ENCODE measurements around the gene APBA3. TPM values are rescaled to one million over a fixed set of nuclear protein-coding genes. Genes with fewer than 3 reads are reported as not detected.

APBA3 gene
- total and polyA plus RNA-seq, 4 donors: 16.5 to 38.0 (median 22.6) TPM

DNA sequence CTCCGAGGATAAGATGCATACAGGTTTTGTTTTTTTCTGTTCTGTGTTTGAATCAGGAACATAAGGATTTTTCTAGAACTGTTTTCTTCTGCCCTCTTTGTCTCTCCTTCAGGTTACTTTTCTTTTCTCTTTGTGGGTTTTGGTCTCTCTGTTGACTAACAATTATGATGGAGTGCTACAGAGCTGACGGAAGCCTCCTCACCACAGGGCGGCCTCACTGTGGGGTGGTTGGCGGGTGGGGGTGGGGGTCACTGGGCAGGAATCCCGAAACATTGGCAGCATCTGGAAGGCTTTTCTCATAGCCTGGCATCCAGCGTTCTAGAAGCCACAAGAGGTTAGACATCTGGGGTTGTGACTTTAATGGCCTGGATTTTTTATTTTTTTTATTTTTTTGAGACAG is 36.6 kb upstream of the APBA3 start:
- Histone ChIP-seq H3K9me3 (ENCODE audit: control insufficient read depth in 4 of 4, insufficient read depth in 3 of 4, low read length in 3 of 4) (peaks cover 0 to 4% (median 1%) of the 10 kb centered on the region in 4 donors), H3K4me1 (ENCODE audit: control insufficient read depth in 5 of 5, insufficient read depth in 5 of 5, low read length in 5 of 5) (peaks cover 0 to 10% (median 3%) of the 10 kb centered on the region in 5 donors), H3K9ac (ENCODE audit: insufficient read depth in 1 of 2, low read length in 2 of 2) (no peak overlapping the region), H3K27ac (ENCODE audit: low read depth in 1 of 2, low read length in 1 of 2) (no peak overlapping the region), H3K27me3 (ENCODE audit: control insufficient read depth in 3 of 3, insufficient read depth in 3 of 3, low read length in 2 of 3) (peaks cover 0 to 27% (median 23%) of the 10 kb centered on the region in 3 donors), H3K36me3 (ENCODE audit: control insufficient read depth in 4 of 4, insufficient read depth in 4 of 4, low read length in 4 of 4) (no peaks in the 10 kb centered on the region), H3K4me3 (no peak overlapping the region)
- TF ChIP-seq, protein P1, sequence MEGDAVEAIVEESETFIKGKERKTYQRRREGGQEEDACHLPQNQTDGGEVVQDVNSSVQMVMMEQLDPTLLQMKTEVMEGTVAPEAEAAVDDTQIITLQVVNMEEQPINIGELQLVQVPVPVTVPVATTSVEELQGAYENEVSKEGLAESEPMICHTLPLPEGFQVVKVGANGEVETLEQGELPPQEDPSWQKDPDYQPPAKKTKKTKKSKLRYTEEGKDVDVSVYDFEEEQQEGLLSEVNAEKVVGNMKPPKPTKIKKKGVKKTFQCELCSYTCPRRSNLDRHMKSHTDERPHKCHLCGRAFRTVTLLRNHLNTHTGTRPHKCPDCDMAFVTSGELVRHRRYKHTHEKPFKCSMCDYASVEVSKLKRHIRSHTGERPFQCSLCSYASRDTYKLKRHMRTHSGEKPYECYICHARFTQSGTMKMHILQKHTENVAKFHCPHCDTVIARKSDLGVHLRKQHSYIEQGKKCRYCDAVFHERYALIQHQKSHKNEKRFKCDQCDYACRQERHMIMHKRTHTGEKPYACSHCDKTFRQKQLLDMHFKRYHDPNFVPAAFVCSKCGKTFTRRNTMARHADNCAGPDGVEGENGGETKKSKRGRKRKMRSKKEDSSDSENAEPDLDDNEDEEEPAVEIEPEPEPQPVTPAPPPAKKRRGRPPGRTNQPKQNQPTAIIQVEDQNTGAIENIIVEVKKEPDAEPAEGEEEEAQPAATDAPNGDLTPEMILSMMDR (IDR thresholded peaks at IDR 0.05; ENCODE audit: control extremely low read depth, extremely low read depth): no peak
- WGBS, 2 donors: 32 to 45% methylated on average over 6 of the region's 6 CpGs
- ATAC-seq (ENCODE audit: insufficient read depth, low FRiP score) (no peak), DNase-seq (no peak)

GRCh38 chr19:3796358-3796757 is 34.9 kb upstream of the APBA3 start:
- H3K4me3 ChIP-seq: no peak overlapping the region
- no peak overlapping the region for H3K27ac ChIP-seq (ENCODE audit: low read depth in 1 of 2, low read length in 1 of 2)
- 95% methylated on average over 2 of the region's 2 CpGs for whole genome bisulfite sequencing, 2 donors
- TF ChIP-seq, protein P1 (IDR thresholded peaks at IDR 0.05; ENCODE audit: control extremely low read depth, extremely low read depth): no peak
- peaks cover 0 to 4% (median 1%) of the 10 kb centered on the region in 4 donors for H3K9me3 ChIP-seq (ENCODE audit: control insufficient read depth in 4 of 4, insufficient read depth in 3 of 4, low read length in 3 of 4)
- H3K27me3 ChIP-seq (ENCODE audit: control insufficient read depth in 3 of 3, insufficient read depth in 3 of 3, low read length in 2 of 3): peaks cover 0 to 13% (median 11%) of the 10 kb centered on the region in 3 donors
- H3K36me3 ChIP-seq (ENCODE audit: control insufficient read depth in 4 of 4, insufficient read depth in 4 of 4, low read length in 4 of 4): no peaks in the 10 kb centered on the region
- no peak for ATAC-seq (ENCODE audit: insufficient read depth, low FRiP score)
- no peak for DNase-seq
- no peak overlapping the region for H3K9ac ChIP-seq (ENCODE audit: insufficient read depth in 1 of 2, low read length in 2 of 2)
- H3K4me1 ChIP-seq (ENCODE audit: control insufficient read depth in 5 of 5, insufficient read depth in 5 of 5, low read length in 5 of 5): peaks cover 0 to 5% (median under 1%) of the 10 kb centered on the region in 5 donors

DNA sequence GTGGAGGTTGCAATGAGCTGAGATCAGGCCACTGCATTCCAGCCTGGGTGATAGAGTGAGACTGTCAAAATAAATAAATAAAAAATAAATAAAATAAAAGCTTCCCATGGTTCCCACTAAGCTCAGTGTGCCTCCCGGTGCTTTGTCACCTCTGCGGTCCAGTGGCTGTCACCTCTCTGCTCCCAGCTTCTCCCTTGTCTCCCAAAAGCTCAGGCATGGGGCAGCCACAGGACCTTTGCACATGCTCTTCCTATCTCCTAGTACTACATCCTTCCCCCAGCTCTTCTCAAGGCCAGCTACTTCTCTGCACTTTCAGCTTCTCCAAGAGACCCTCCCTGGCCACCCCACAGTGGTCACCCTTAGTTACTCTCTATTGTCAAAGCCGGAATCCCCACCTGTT is 32.3 kb upstream of the APBA3 start:
- ATAC-seq (ENCODE audit: insufficient read depth, low FRiP score): no peak
- H3K4me3 ChIP-seq: no peak overlapping the region
- H3K9me3 ChIP-seq (ENCODE audit: control insufficient read depth in 4 of 4, insufficient read depth in 3 of 4, low read length in 3 of 4): peaks cover 0 to 6% (median 2%) of the 10 kb centered on the region in 4 donors
- H3K4me1 ChIP-seq (ENCODE audit: control insufficient read depth in 5 of 5, insufficient read depth in 5 of 5, low read length in 5 of 5): no peaks in the 10 kb centered on the region
- TF ChIP-seq, protein P1 (IDR thresholded peaks at IDR 0.05; ENCODE audit: control extremely low read depth, extremely low read depth): no peak
- no peaks in the 10 kb centered on the region for H3K36me3 ChIP-seq (ENCODE audit: control insufficient read depth in 4 of 4, insufficient read depth in 4 of 4, low read length in 4 of 4)
- no peak overlapping the region for H3K27ac ChIP-seq (ENCODE audit: low read depth in 1 of 2, low read length in 1 of 2)
- DNase-seq: no peak
- no peaks in the 10 kb centered on the region for H3K27me3 ChIP-seq (ENCODE audit: control insufficient read depth in 3 of 3, insufficient read depth in 3 of 3, low read length in 2 of 3)
- 91 to 98% methylated on average over 3 of the region's 3 CpGs for WGBS, 2 donors
- no peak overlapping the region for H3K9ac ChIP-seq (ENCODE audit: insufficient read depth in 1 of 2, low read length in 2 of 2)

DNA sequence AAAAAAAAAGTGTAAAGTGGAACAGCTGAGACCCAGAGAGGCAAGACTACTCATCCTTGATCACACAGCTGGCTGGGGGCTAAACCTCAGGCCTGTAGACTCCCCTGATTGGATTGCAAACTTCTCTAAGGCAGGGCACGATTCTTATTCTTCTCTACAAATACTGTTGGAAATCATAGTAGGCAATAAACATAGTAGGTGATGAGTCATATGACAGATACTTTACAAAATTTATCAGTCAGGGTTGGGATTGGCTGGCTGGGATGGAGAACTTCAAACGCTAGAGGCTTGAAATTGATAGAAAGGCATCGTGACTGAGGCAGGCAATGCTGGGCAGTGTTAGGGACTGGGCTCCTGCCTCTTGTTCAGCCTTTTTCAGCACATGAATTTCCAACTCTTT is 30.6 kb upstream of the APBA3 start:
- H3K4me3 ChIP-seq: no peak overlapping the region
- TF ChIP-seq, protein P1 (IDR thresholded peaks at IDR 0.05; ENCODE audit: control extremely low read depth, extremely low read depth): no peak

More for the DNA sequence above, 30.6 kb upstream of the APBA3 start:
- Histone ChIP-seq H3K9me3 (ENCODE audit: control insufficient read depth in 4 of 4, insufficient read depth in 3 of 4, low read length in 3 of 4) (peaks cover 0 to 6% (median 2%) of the 10 kb centered on the region in 4 donors), H3K27me3 (ENCODE audit: control insufficient read depth in 3 of 3, insufficient read depth in 3 of 3, low read length in 2 of 3) (no peaks in the 10 kb centered on the region), H3K27ac (ENCODE audit: low read depth in 1 of 2, low read length in 1 of 2) (no peak overlapping the region), H3K4me1 (ENCODE audit: control insufficient read depth in 5 of 5, insufficient read depth in 5 of 5, low read length in 5 of 5) (no peaks in the 10 kb centered on the region), H3K9ac (ENCODE audit: insufficient read depth in 1 of 2, low read length in 2 of 2) (no peak overlapping the region), H3K36me3 (ENCODE audit: control insufficient read depth in 4 of 4, insufficient read depth in 4 of 4, low read length in 4 of 4) (no peaks in the 10 kb centered on the region)
- ATAC-seq (ENCODE audit: insufficient read depth, low FRiP score): no peak
- WGBS, 2 donors: 82 to 91% methylated on average over 3 of the region's 3 CpGs
- no peak for DNase-seq

Measured in lung (tissue), 12 donors.